Cerebellar nuclear complex (tissue), 1 donor: Measurements from ENCODE around the gene ABLIM2.

Experiments used
- DNase-seq, 2 experiments: peaks; one replicate each; lab custom pipeline; 2025; lab: John Stamatoyannopoulos, UW

ABLIM2 gene

GRCh38 chr4:8102076-8102355, 56.6 kb downstream of the ABLIM2 start:
- no peak for DNase-seq

DNA sequence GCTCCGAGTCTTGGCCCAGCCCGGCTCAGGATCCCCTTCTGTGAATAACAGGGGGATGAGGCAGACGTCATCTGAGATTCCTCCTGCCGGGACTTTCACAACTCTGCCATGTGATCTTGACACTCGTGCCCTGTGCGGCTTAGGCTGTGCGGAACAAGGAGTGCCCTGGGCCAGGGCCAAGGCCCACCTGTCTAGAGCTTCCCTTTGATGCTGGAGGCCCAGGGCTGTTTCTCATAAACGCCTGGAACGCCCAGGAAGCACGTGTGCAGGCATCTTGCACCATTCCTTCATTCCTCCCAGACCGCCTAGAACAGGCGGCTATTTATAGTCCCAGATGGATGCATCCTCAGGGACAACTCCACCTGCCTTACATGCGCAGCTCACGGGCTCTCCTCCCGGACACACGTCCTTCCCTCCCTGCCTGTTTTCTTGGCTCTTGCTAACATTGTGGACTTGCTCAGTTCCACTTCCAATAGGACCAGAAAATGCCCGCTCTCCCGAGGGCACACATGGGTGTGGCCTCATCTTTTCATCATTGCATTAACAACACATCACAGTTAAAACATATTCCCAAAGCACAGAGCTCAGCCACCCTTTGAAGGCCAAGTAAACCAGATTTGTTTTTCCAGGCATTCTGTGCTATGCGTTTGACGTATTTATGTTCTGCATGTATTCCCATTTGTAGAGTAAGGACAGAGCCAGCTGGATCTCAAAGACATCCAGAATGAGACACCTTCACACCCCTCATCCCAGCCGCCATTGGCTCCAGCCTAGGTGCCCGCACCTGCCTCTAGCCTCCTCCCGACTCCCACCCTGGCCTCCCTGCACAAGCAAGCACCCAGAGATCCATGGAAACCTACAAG, 57.2 kb downstream of the ABLIM2 start:
- no peak for DNase-seq

GRCh38 chr4:8099981-8100464, 58.6 kb downstream of the ABLIM2 start:
- DNase-seq, result no peak

DNA sequence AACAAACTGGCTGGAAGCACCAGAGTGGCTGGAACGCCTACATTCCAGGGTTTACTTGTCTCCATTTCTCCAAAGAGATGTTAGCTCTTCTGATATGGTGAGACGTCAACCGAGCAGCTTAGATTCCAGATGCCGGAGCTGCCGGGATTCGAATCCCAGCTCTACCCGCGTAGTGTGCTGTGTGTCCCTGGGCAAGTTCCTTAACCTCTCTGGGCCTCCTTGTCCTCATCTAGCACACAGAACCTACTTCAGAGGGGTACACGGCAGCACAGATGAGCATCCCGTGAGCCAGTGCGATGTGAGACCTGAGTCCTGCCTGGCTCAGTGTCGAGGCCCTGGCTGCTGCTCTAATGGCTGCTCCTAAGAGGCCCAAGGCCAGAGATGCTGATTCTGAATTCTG, 60.1 kb downstream of the ABLIM2 start:
- DNase-seq, result no peak

DNA sequence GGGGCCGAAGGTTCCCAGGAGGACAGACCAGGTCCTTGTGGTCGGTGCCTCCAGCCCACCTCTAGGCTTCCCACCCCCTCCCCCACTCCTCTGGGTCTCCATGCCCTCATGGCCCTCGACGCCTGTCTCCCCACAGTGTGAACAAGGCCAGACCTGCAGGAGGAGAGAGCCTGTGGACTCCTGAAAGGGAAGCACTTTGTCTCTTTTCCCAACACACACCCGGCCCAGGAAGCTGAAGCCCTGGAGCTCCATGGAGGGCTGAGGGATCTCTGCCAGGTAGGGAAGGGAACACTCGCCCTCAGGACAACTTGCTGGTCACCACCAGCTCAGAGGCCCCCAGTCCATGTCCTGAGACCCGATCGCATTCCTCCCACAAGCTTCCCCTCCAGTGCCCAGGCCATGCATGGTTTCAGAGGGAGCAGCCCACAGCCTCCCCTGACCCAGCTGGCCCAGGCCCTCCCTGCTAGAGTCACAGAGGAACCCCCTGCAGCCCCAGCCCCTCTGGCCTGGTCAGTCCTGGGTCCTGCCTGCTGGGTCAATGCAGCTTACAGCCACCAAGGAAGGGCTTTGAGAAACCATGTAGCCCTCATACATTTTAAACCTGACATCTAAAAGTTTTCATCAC, 60.8 kb downstream of the ABLIM2 start:
- DNase-seq, result no peak

GRCh38 chr4:8097141-8097541, 61.5 kb downstream of the ABLIM2 start:
- DNase-seq, result no peak

DNA sequence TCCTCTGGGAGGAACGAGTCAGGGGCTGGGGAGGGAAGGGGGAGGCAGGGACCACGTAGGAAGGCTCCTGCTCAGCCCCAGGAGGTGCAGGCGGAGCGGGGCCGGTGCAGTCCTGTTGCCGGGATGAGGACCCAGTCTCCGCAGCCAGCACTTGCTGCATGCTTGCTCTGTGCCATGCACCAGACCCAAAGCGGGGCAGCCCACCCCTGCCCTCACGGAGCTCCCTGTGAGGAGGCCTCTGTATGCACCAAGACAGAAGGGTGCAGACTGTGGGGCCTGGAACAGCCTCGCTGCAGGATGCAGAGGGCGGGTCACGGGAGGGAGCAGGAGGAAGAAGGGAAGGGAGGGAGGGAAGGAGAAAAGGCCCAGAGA, 61.9 kb downstream of the ABLIM2 start:
- DNase-seq, result no peak

- no peak for DNase-seq
Observed at GRCh38 chr4:8095956-8096689, 62.5 kb downstream of the ABLIM2 start.

- no peak for DNase-seq
Observed at GRCh38 chr4:8093587-8094274, 64.9 kb downstream of the ABLIM2 start.

DNA sequence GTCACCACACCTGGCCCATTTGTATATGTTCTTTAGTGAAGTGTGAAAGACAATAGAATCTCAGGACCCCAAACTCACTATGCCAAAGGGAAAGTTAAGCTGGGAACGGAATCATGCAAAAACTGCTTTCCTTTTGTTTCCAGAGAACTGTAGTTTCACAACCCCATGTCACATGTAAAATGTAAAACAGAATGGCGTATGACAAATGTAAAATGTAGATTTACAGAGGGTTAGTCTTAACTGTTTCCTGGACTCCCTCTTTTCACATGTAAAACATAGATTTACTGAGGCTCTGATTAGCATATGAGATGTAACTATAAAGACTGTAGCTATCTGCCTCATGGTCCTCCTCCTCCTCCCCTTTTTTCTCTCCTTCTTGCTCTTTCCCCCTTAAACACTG, 66.3 kb downstream of the ABLIM2 start:
- DNase-seq, result no peak

DNA sequence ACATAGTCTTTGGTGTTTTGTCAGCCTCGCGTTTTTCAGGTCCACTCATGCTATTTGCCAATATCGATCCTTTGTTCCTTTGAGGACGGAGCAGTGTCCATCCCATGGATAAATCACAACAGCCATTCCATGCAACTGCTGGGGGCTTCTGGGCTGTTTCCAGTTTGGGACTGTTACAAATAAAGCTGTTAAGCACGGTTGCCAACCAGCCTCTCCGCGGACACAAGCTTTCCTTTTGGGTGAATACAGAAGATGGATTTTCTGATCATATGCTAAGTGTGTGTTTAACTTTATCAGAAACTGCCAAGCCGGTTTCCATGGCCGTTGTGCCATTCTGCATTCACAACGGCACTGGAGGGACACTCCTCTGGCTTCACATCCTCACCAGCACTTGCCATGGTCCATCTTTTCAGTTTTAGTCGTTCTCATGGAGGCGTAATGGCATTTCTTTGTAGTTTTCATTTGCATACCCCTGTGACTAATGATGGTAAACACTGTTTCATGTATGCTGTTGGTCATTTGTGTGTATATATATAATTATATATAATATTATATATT, 67.8 kb downstream of the ABLIM2 start:
- no peak for DNase-seq

GRCh38 chr4:8090312-8090711, 68.3 kb downstream of the ABLIM2 start:
- DNase-seq, result no peak

DNA sequence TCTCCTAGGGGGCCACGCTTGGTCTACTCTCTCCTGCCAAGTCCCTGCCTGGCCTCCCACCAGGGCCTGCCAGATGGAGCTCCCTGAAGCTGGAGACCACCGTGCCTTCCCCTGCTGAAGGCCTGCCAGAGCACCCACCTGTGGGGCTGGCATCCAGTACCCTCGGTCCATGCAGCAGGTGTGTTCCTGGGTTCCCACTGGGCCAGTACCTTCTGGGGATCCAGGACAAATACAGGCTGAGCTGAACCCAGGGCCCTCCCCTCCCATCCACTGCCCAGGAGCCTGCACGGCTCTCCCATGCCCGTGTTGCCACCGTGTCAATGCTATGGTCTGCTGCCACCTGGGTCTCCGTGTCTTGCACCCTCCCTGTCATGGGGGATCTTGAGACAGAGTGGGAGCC, 68.8 kb downstream of the ABLIM2 start:
- DNase-seq, result no peak

GRCh38 chr4:8088966-8089491, 69.6 kb downstream of the ABLIM2 start:
- no peak for DNase-seq

GRCh38 chr4:8087921-8088495, 70.6 kb downstream of the ABLIM2 start:
- DNase-seq, result no peak

DNA sequence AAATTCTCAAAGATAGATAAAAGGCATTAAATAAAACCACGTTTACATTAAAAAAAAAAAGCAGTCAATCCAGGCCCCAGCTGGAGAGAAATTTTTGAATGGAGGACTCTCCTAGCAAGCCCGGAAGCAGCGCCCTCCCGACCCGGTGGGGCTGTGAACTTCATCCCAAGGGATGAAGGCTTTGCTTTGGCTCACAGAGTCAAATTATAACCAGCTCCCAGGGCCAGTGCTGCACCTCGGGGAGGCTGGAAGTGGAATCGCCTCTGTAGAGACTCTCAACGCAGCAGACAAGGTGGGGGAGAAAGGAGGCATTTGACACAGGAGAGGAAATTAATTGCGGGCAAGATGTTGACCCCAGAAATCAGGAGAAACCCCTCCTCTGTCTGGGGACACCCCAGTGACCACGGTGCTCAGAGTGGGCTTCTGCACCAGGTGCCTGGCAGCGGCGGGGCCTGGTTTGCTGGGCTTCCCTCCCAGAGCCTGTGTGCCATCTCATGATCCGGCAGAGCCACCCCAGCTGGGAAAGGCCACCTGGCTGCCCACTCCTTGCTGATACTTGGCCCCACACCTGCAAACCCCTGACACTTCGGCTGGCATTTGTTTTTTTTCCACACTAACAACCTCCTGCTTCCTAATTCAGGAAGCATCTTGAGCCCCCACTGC, 71.7 kb downstream of the ABLIM2 start:
- no peak for DNase-seq

DNA sequence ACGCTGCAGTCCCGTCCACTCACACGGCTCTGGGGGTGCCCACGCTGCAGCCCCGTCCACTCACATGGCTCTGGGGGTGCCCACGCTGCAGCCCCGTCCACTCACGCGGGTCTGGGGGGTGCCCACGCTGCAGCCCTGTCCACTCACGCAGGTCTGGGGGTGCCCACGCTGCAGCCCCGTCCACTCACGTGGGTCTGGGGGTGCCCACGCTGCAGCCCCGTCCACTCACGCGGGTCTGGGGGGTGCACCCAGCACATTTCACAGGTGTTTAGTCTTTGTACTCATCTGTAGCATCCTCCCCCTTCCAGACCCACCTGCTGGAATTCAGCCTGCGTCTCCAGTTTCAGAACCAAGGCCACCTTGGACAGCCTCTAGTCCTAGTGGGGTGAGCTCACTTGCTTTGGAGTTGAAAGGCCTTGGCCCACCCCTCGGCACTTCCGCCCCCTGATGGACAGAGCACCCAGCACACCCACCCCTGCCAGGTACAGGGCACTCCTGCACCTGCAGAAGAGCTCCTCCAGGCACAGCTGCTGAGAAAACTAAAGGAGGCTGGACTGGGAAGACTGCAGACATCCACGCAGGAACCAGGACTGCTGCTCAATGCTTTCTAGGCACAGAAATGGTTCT, 73.0 kb downstream of the ABLIM2 start:
- DNase-seq, result no peak

- DNase-seq, result no peak
Observed at GRCh38 chr4:8084712-8085490, 73.7 kb downstream of the ABLIM2 start.

DNA sequence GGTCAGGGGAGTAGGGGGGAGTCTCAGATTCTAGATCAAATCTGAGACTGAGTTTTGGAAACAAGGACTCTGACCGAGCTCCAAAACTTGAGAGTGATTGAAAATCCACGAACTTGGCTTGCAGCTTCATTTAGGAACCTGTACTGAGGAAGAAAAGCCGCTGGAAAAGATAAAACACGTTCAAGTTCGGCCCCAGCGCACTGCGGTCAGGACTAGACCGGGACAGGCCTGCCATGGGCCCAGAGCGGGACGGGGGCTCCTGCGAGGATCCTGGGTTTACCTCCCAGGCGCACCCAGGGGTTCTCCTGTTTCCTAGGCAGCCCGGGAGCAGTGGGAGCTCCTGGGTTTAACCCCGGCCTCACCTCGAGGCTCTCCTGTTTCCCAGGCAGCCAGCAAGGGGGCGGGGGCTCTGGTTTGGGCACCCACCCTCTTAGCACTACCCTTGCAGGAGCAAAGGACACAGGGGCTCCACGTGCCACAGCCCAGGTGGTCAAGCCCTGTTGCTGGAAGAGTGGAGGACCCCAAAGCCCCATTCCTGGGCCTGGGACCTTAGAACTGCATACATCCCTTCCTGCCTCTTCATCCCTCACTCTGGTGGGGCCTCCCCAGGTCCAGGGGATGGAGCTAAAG, 74.5 kb downstream of the ABLIM2 start:
- no peak for DNase-seq
